ENCODE measurements around the gene PIK3R6.

Gene PIK3R6

DNA sequence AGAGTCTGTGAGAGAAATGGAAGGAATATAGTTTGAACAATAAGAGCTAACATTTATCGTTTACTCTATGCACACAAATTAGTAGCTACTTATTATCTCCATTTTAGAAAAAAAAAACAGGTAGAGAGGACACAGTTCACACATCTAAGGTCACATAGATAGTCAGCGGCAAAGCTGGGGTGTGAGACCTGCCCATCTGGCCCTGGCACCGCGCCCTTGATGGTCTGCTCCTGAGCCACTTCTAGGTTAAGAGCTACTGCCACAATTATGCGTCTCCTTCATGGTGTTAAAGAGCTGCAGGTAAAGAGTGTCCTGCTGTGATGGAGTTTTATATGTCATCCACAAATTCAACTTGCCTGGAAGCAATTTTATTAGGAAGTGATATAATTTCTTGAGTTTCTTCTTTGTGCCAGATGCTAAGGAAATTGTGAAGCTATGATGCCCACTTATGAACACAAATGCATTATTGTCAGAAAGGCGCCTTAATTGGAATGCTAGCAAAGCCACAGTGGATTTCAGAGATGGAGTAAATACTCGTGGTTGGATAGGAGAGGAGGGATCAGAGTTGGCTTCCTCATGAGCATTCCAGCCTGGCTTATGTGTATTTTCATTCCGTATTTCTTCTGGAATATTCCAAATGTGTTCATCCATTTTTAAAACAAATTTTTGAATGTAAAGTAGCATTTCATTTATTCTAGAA is 47.0 kb downstream of the PIK3R6 start:
- Histone ChIP-seq H3K4me2 (ENCODE audit: low read depth, low read length, poor library complexity, severe bottlenecking) (no peak overlapping the region), H3K4me1 (ENCODE audit: insufficient read depth, low read length, poor library complexity, severe bottlenecking) (peaks cover under 1% of the 10 kb centered on the region), H3K4me3 (ENCODE audit: low read length, poor library complexity, severe bottlenecking) (no peak overlapping the region), H3K36me3 (ENCODE audit: insufficient read depth, low read length) (peaks cover 3% of the 10 kb centered on the region; the same call in 1 of the 2 replicates), H3K79me2 (ENCODE audit: insufficient read depth, low read length) (no peaks in the 10 kb centered on the region), H2AFZ (ENCODE audit: low read length) (no peak overlapping the region), H3K9me3 (ENCODE audit: insufficient read depth, low read depth, low read length) (no peaks in the 10 kb centered on the region; the same call in 1 of the 2 replicates), H3K27me3 (ENCODE audit: insufficient read depth, low read length, poor library complexity, severe bottlenecking) (no peaks in the 10 kb centered on the region), H4K20me1 (ENCODE audit: insufficient read depth, low read length, poor library complexity, severe bottlenecking) (no peaks in the 10 kb centered on the region), H3K9me2 (replicated peaks; ENCODE audit: low read depth, low read length) (no peaks in the 10 kb centered on the region), H3K9ac (ENCODE audit: low read depth, low read length, poor library complexity, severe bottlenecking) (no peak overlapping the region), H3F3A (ENCODE audit: low read depth) (no peaks in the 10 kb centered on the region)
- TF ChIP-seq EZH2phosphoT487 (IDR thresholded peaks at IDR 0.05; ENCODE audit: borderline replicate concordance): no peak
- TF ChIP-seq, protein P1, sequence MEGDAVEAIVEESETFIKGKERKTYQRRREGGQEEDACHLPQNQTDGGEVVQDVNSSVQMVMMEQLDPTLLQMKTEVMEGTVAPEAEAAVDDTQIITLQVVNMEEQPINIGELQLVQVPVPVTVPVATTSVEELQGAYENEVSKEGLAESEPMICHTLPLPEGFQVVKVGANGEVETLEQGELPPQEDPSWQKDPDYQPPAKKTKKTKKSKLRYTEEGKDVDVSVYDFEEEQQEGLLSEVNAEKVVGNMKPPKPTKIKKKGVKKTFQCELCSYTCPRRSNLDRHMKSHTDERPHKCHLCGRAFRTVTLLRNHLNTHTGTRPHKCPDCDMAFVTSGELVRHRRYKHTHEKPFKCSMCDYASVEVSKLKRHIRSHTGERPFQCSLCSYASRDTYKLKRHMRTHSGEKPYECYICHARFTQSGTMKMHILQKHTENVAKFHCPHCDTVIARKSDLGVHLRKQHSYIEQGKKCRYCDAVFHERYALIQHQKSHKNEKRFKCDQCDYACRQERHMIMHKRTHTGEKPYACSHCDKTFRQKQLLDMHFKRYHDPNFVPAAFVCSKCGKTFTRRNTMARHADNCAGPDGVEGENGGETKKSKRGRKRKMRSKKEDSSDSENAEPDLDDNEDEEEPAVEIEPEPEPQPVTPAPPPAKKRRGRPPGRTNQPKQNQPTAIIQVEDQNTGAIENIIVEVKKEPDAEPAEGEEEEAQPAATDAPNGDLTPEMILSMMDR (conservative IDR thresholded peaks at IDR 0.05; ENCODE audit: low read length): no peak

DNA sequence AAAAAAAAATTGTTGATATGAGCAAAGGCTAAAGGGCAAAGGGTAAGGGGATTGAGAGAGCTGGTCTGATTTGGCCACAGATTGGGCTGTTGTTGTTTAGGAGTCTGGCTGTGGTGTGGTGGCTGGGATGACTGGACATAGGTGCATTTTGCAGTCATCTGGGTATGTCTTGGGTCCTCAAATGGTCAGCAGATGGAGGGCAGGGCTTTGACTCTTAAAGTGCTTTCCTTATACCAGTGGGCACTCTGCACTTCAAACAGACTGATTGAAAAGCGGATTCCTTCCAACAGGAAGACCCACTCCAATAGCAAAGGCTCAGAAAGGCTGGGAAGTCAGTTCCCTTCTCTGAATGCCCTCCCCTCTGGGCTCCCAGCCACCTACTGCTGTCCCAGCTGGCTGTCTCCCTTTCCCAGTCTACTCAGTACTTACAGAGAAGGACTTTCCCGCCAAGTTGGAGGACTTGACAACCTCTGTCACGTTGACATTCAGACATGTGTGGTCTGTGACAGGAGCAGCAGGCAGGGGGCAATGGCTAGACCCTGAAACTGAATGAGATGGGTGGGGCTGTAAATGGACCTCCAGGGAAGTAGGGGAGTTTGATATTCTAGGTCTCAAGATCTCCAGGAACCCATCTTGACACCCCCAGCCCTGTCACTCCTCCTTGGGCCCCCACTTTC is 48.7 kb downstream of the PIK3R6 start:
- no peak for TF ChIP-seq EZH2phosphoT487 (IDR thresholded peaks at IDR 0.05; ENCODE audit: borderline replicate concordance)
- TF ChIP-seq, protein P1 (conservative IDR thresholded peaks at IDR 0.05; ENCODE audit: low read length): no peak
- no peak overlapping the region for H2AFZ ChIP-seq (ENCODE audit: low read length)

DNA sequence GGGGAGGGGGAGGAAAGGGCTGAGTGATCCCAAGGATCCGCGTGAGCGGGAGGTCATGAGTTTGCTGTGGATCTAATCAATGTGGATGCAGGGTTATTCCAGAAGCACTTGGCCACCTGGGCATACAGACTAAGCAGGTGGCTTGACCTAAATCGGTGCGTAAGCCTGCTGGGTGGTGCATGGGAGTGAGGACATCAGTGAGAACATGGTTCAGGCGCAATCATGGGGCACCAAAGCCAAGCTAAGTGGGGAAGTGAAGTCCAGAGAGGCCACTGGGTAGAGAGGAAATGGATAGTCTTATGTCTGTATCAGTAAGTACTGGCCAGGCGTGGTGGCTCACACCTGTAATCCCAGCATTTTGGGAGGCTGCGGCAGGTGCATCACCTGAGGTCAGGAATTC is 49.4 kb downstream of the PIK3R6 start:
- Histone ChIP-seq H3K4me1 (ENCODE audit: insufficient read depth, low read length, poor library complexity, severe bottlenecking) (no peaks in the 10 kb centered on the region), H3K9ac (ENCODE audit: low read depth, low read length, poor library complexity, severe bottlenecking) (no peak overlapping the region), H3K27me3 (ENCODE audit: insufficient read depth, low read length, poor library complexity, severe bottlenecking) (no peaks in the 10 kb centered on the region), H3K4me2 (ENCODE audit: low read depth, low read length, poor library complexity, severe bottlenecking) (no peak overlapping the region), H3F3A (ENCODE audit: low read depth) (no peaks in the 10 kb centered on the region), H3K79me2 (ENCODE audit: insufficient read depth, low read length) (no peaks in the 10 kb centered on the region), H3K36me3 (ENCODE audit: insufficient read depth, low read length) (no peaks in the 10 kb centered on the region; the same call in 1 of the 2 replicates), H3K4me3 (ENCODE audit: low read length, poor library complexity, severe bottlenecking) (no peak overlapping the region), H4K20me1 (ENCODE audit: insufficient read depth, low read length, poor library complexity, severe bottlenecking) (no peaks in the 10 kb centered on the region), H3K9me2 (replicated peaks; ENCODE audit: low read depth, low read length) (no peaks in the 10 kb centered on the region), H2AFZ (ENCODE audit: low read length) (no peak overlapping the region), H3K9me3 (ENCODE audit: insufficient read depth, low read depth, low read length) (no peaks in the 10 kb centered on the region)
- TF ChIP-seq, protein P1 (conservative IDR thresholded peaks at IDR 0.05; ENCODE audit: low read length): no peak
- TF ChIP-seq EZH2phosphoT487 (IDR thresholded peaks at IDR 0.05; ENCODE audit: borderline replicate concordance): no peak

More for the DNA sequence above, 48.7 kb downstream of the PIK3R6 start:
- Histone ChIP-seq H3K27me3 (ENCODE audit: insufficient read depth, low read length, poor library complexity, severe bottlenecking) (no peaks in the 10 kb centered on the region), H3F3A (ENCODE audit: low read depth) (no peaks in the 10 kb centered on the region), H3K79me2 (ENCODE audit: insufficient read depth, low read length) (no peaks in the 10 kb centered on the region), H3K4me3 (ENCODE audit: low read length, poor library complexity, severe bottlenecking) (no peak overlapping the region), H3K9me3 (ENCODE audit: insufficient read depth, low read depth, low read length) (no peaks in the 10 kb centered on the region), H3K9ac (ENCODE audit: low read depth, low read length, poor library complexity, severe bottlenecking) (no peak overlapping the region), H3K4me1 (ENCODE audit: insufficient read depth, low read length, poor library complexity, severe bottlenecking) (no peaks in the 10 kb centered on the region), H3K4me2 (ENCODE audit: low read depth, low read length, poor library complexity, severe bottlenecking) (no peak overlapping the region), H3K36me3 (ENCODE audit: insufficient read depth, low read length) (no peaks in the 10 kb centered on the region; the same call in 1 of the 2 replicates), H4K20me1 (ENCODE audit: insufficient read depth, low read length, poor library complexity, severe bottlenecking) (no peaks in the 10 kb centered on the region), H3K9me2 (replicated peaks; ENCODE audit: low read depth, low read length) (no peaks in the 10 kb centered on the region)
